ENCODE results near the gene APOO.

DNA sequence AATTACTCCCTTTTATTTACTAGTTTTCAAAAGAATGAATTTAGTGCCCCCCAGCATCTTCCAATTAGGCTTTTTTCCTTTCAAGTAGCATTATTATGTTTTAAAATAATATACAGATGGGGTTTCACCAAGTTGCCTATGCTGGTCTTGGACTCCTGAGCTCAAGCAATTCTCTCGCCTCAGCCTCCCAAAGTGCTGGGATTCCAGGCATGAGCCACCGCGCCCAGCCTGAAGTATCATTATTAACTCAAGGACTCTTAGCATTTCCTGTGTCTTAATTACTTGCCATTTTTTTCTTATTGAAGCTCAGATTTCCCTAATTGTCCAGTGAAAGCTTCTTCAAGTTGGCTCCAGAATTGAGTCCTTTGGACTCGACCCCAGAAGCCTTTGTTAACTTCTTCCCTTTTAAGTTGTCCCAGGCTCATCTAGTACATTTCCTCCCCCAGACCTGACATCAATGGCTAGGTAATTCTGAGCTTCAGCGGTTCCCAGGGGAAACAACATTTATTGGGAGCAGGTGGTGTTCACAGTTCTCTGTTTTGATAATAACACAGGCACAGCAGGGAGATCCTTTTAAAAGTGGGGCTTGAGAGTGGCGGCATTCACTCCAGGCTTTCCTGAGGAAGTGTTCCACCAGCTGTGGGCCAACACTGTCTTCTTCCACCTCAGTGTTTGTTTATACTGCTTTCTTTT lies 114.7 kb downstream of the APOO start:
- TF ChIP-seq CTCF (IDR thresholded peaks at IDR 0.05 in 4 of 5, conservative IDR thresholded peaks at IDR 0.05 in 1 of 5) (no peak), POLR2A (IDR thresholded peaks at IDR 0.05) (no peak)

Data from gastrocnemius medialis (tissue), 4 donors.